Panc1 (cell line): ENCODE data around the gene FITM2.

Source experiments
- CTCF ChIP-seq: fragments of 450-650 bp; IDR thresholded peaks from 2 replicates; pipeline ENCODE4 v1.5.1; 2017; ENCODE audit warnings: mild to moderate bottlenecking
- POLR2AphosphoS5 ChIP-seq: IDR thresholded peaks from 2 replicates; pipeline ENCODE4 v1.6.1; 2012; ENCODE audit warnings: mild to moderate bottlenecking, low read depth, low read length, moderate library complexity
- REST ChIP-seq, 2 experiments: IDR thresholded peaks; 2 replicates each; pipeline ENCODE4 v1.6.1; 2011 to 2012; ENCODE audit warnings: low read depth in 2 of 2, control low read depth in 1 of 2, low read length in 1 of 2, mild to moderate bottlenecking in 1 of 2, moderate library complexity in 1 of 2; ENCODE audit not compliant: insufficient read depth in 1 of 2
- TCF7L2 ChIP-seq: IDR thresholded peaks from 2 replicates; pipeline ENCODE4 v1.6.1; 2011; ENCODE audit warnings: mild to moderate bottlenecking, low read depth, low read length, inconsistent platforms

GRCh38 chr20:44274303-44275017 is 36.5 kb downstream of the FITM2 start:
- TF ChIP-seq REST (IDR thresholded peaks at IDR 0.05; ENCODE audit: insufficient read depth in 1 of 2, low read depth in 2 of 2, low read length in 1 of 2) (no peak), CTCF (no peak), TCF7L2 (no peak), POLR2AphosphoS5 (no peak)
